ENCODE measurements around the gene CAVIN3.

- TF ChIP-seq CTCF (conservative IDR thresholded peaks at IDR 0.05) (no peak), ZFX (IDR thresholded peaks at IDR 0.05) (no peak)
Measured at GRCh38 chr11:6321961-6322362, 1.7 kb upstream of the CAVIN3 start.
